Measurements from ENCODE around the gene CLMN. TPM values are rescaled to one million over a fixed set of nuclear protein-coding genes. Genes with fewer than 3 reads are reported as not detected.

Gene CLMN
- total RNA-seq, 1 experiment from 2014 or later = 8.6 TPM

DNA sequence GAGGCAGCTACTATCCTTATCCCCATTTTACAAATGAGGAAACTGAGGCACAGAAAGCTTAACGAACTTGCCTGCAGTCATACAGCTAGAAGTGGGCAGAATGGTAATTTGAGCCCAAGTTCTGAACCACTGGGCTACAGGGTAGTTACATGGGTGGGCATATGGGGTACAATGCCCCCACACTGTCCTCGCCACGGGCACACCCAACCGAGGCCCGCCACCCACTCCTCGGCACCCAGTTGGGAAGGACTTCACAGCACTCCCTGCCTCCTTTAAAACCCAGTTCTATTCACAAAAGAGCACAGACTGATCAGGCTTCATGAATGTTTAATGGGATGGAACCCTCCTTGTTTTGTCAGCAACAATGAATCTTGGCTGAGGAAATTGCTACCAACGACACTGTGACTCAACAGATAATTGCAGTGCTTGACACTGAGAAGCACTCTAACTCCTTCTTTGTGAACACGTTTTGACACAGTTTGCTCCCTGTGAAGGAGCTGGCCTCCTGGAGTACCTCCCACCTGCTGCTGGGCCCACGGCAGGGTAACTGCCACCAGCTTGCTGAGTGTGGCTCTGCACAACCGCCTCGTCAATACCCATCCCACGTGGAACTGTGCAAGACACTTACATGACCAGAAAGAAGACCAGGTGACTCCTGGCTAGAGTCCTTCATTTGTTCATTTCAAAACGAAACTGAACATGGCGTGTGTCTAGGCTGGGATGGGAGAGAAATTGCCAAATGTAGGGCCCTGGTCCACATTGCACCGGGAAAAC is 63.5 kb downstream of the CLMN start:
- POLR2A ChIA-PET (ENCODE audit: low non-redundant PET) = no interaction called here
- BruUV-seq (replicated peaks) = no TSS peak

DNA sequence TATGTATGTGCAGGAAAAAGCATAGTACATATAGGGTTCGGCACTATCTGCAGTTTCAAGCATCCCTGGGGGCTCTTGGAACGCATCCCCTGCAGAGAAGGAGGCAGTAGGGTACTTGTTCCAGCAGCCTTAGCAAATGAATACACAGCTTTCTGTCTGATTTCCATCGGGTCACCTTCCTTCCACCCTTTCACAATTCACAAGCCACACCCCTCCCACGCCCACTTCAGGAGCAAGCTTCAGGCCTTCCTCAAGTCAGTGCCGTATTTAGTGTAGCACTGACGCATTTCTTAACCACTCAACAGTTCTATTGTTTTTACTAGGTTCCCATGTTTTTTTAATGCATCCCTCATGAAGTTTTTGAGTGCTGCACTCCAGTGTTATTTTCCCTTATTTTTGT is 64.2 kb downstream of the CLMN start:
- Histone ChIP-seq H3K4me3 (ENCODE audit: low read depth, low read length, poor library complexity, severe bottlenecking) (peak overlapping the region; percentile 22), H3K4me1 (ENCODE audit: insufficient read depth, low read length, poor library complexity, severe bottlenecking) (peaks cover 84% of the 10 kb centered on the region), H3K36me3 (ENCODE audit: insufficient read depth, low read length, poor library complexity, severe bottlenecking) (no peaks in the 10 kb centered on the region), H3K9me3 (ENCODE audit: low read depth, low read length, poor library complexity, severe bottlenecking) (no peaks in the 10 kb centered on the region), H3K27ac (ENCODE audit: low read depth, low read length, poor library complexity, severe bottlenecking) (peak overlapping the region; percentile 91), H3K27me3 (replicated peaks; ENCODE audit: insufficient read depth, low read depth, low read length, poor library complexity) (no peaks in the 10 kb centered on the region)
- ChIA-PET POLR2A (ENCODE audit: low non-redundant PET) (no interaction called here), CTCF (no interaction called here)
- intact Hi-C loops (cut with micrococcal nuclease; ENCODE audit: unreplicated experiment) = no loop called here
- DNase-seq (ENCODE audit: low spot score) = peak; percentile 97
- TF ChIP-seq, protein P1, sequence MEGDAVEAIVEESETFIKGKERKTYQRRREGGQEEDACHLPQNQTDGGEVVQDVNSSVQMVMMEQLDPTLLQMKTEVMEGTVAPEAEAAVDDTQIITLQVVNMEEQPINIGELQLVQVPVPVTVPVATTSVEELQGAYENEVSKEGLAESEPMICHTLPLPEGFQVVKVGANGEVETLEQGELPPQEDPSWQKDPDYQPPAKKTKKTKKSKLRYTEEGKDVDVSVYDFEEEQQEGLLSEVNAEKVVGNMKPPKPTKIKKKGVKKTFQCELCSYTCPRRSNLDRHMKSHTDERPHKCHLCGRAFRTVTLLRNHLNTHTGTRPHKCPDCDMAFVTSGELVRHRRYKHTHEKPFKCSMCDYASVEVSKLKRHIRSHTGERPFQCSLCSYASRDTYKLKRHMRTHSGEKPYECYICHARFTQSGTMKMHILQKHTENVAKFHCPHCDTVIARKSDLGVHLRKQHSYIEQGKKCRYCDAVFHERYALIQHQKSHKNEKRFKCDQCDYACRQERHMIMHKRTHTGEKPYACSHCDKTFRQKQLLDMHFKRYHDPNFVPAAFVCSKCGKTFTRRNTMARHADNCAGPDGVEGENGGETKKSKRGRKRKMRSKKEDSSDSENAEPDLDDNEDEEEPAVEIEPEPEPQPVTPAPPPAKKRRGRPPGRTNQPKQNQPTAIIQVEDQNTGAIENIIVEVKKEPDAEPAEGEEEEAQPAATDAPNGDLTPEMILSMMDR (conservative IDR thresholded peaks at IDR 0.05; ENCODE audit: low read depth, low read length) = no peak
- TF ChIP-seq EZH2 (IDR thresholded peaks at IDR 0.05; ENCODE audit: borderline replicate concordance, low read depth, low read length, poor library complexity, severe bottlenecking) = no peak
- BruUV-seq (replicated peaks) = no TSS peak

More for the DNA sequence above, 63.5 kb downstream of the CLMN start:
- CTCF ChIA-PET = no interaction called here
- DNase-seq (ENCODE audit: low spot score) = peak; percentile 93
- intact Hi-C loops (cut with micrococcal nuclease; ENCODE audit: unreplicated experiment) = no loop called here
- Histone ChIP-seq H3K9me3 (ENCODE audit: low read depth, low read length, poor library complexity, severe bottlenecking) (no peaks in the 10 kb centered on the region), H3K27me3 (replicated peaks; ENCODE audit: insufficient read depth, low read depth, low read length, poor library complexity) (no peaks in the 10 kb centered on the region), H3K4me3 (ENCODE audit: low read depth, low read length, poor library complexity, severe bottlenecking) (peak overlapping the region; percentile 8), H3K4me1 (ENCODE audit: insufficient read depth, low read length, poor library complexity, severe bottlenecking) (peaks cover 86% of the 10 kb centered on the region), H3K27ac (ENCODE audit: low read depth, low read length, poor library complexity, severe bottlenecking) (peak overlapping the region; percentile 91), H3K36me3 (ENCODE audit: insufficient read depth, low read length, poor library complexity, severe bottlenecking) (no peaks in the 10 kb centered on the region)
- no peak for TF ChIP-seq EZH2 (IDR thresholded peaks at IDR 0.05; ENCODE audit: borderline replicate concordance, low read depth, low read length, poor library complexity, severe bottlenecking)
- TF ChIP-seq, protein P1 (conservative IDR thresholded peaks at IDR 0.05; ENCODE audit: low read depth, low read length) = no peak

DNA sequence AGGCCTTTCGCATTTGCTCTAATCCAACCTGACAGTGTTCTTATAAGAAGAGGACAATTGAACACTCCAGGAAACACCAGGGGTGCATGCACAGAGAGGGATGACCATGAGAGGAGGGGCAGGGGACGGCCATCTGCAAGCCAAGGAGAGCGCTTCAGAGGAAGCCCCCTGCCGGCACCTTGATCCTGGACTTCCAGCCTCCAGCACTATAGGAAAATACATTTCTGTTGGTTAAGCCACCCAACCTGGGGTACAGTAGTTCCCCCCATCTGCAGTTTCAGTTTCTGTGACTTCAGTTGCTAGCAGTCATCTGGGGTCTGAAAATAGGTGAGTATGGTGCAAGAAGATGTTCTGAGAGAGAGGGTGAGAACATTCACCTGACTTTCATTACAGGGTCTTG is 64.7 kb downstream of the CLMN start:
- intact Hi-C loops (cut with micrococcal nuclease; ENCODE audit: unreplicated experiment) = no loop called here
- no TSS peak for BruUV-seq (replicated peaks)
- H3K4me3 ChIP-seq (ENCODE audit: low read depth, low read length, poor library complexity, severe bottlenecking) = peak overlapping the region; percentile 22
- TF ChIP-seq, protein P1 (conservative IDR thresholded peaks at IDR 0.05; ENCODE audit: low read depth, low read length) = no peak
- no peaks in the 10 kb centered on the region for H3K36me3 ChIP-seq (ENCODE audit: insufficient read depth, low read length, poor library complexity, severe bottlenecking)
- H3K9me3 ChIP-seq (ENCODE audit: low read depth, low read length, poor library complexity, severe bottlenecking) = no peaks in the 10 kb centered on the region
- peaks cover 81% of the 10 kb centered on the region for H3K4me1 ChIP-seq (ENCODE audit: insufficient read depth, low read length, poor library complexity, severe bottlenecking)
- no peak for DNase-seq (ENCODE audit: low spot score)
- peak overlapping the region; percentile 91 for H3K27ac ChIP-seq (ENCODE audit: low read depth, low read length, poor library complexity, severe bottlenecking)
- H3K27me3 ChIP-seq (replicated peaks; ENCODE audit: insufficient read depth, low read depth, low read length, poor library complexity) = no peaks in the 10 kb centered on the region
- POLR2A ChIA-PET (ENCODE audit: low non-redundant PET) = no interaction called here
- CTCF ChIA-PET = no interaction called here
